ENCODE data around the gene KIF7.
"Not testable (repeated sequence)": the region's sequence is repeated elsewhere in the genome, so short reads cannot be mapped to it uniquely, and the experiment has no call there.

KIF7 gene

GRCh38 chr15:89654847-89655805 lies at the start of gene KIF7:
Gene KIF7, minus strand, starts transcription at chr15:89655467. Its CDS starts 2,537 bp downstream, at chr15:89652930.
- DNase-seq (ENCODE audit: low read depth in 2 of 2): peak in 1 of 2 donors; percentile 27

GRCh38 chr15:89704411-89704810 lies 49.1 kb upstream of the KIF7 start:
- no peak for DNase-seq (ENCODE audit: low read depth in 2 of 2)

GRCh38 chr15:89695198-89695597 lies 39.9 kb upstream of the KIF7 start:
- DNase-seq (ENCODE audit: low read depth in 2 of 2): no peak

GRCh38 chr15:89693696-89694095 lies 38.4 kb upstream of the KIF7 start:
- no peak for DNase-seq (ENCODE audit: low read depth in 2 of 2)

- DNase-seq (ENCODE audit: low read depth in 2 of 2): no peak
Measured at GRCh38 chr15:89693091-89693490, 37.8 kb upstream of the KIF7 start.

GRCh38 chr15:89690276-89691218 lies 35.3 kb upstream of the KIF7 start, which contains the start of the genes PEX11A and WDR93:
Gene PEX11A, minus strand, starts transcription at chr15:89690754. Its CDS starts 122 bp downstream, at chr15:89690632.
Gene WDR93, plus strand, starts transcription at chr15:89690811. Its CDS starts 10,936 bp downstream, at chr15:89701747.
- DNase-seq (ENCODE audit: low read depth in 2 of 2): peak; percentile 63 to 72

- not testable (repeated sequence) for DNase-seq (ENCODE audit: low read depth in 2 of 2)
Measured at GRCh38 chr15:89689930-89690275, 34.6 kb upstream of the KIF7 start.

- no peak for DNase-seq (ENCODE audit: low read depth in 2 of 2)
Measured at GRCh38 chr15:89686522-89686921, 31.3 kb upstream of the KIF7 start.

GRCh38 chr15:89685995-89686394 lies 30.7 kb upstream of the KIF7 start:
- no peak for DNase-seq (ENCODE audit: low read depth in 2 of 2)

GRCh38 chr15:89681146-89681545 lies 25.9 kb upstream of the KIF7 start:
- DNase-seq (ENCODE audit: low read depth in 2 of 2): no peak

GRCh38 chr15:89680282-89680873 lies 25.1 kb upstream of the KIF7 start:
- DNase-seq (ENCODE audit: low read depth in 2 of 2): no peak

- DNase-seq (ENCODE audit: low read depth in 2 of 2): no peak
Measured at GRCh38 chr15:89679212-89679611, 23.9 kb upstream of the KIF7 start, which contains the start of gene PLIN1. Gene PLIN1, minus strand, starts transcription at chr15:89679367. Its CDS starts 1,878 bp downstream, at chr15:89677489.

- no peak for DNase-seq (ENCODE audit: low read depth in 2 of 2)
Measured at GRCh38 chr15:89677381-89677780, 22.1 kb upstream of the KIF7 start.

GRCh38 chr15:89675606-89676005 lies 20.3 kb upstream of the KIF7 start:
- DNase-seq (ENCODE audit: low read depth in 2 of 2): no peak

GRCh38 chr15:89674526-89674925 lies 19.3 kb upstream of the KIF7 start:
- DNase-seq (ENCODE audit: low read depth in 2 of 2): no peak

GRCh38 chr15:89673165-89673512 lies 17.9 kb upstream of the KIF7 start:
- peak in 1 of 2 donors; percentile 18 for DNase-seq (ENCODE audit: low read depth in 2 of 2)

GRCh38 chr15:89672221-89673164 lies 17.2 kb upstream of the KIF7 start:
- no peak for DNase-seq (ENCODE audit: low read depth in 2 of 2)

- no peak for DNase-seq (ENCODE audit: low read depth in 2 of 2)
Measured at GRCh38 chr15:89671687-89672086, 16.4 kb upstream of the KIF7 start.

- no peak for DNase-seq (ENCODE audit: low read depth in 2 of 2)
Measured at GRCh38 chr15:89670971-89671560, 15.8 kb upstream of the KIF7 start.

- no peak for DNase-seq (ENCODE audit: low read depth in 2 of 2)
Measured at GRCh38 chr15:89669941-89670340, 14.7 kb upstream of the KIF7 start.

Data from stimulated activated CD8-positive, alpha-beta memory T cell treated with anti-CD3 and anti-CD28 coated beads, Interleukin-2, amount 100 ng/mL, for 48 hours (primary cell).